ENCODE results near the gene DCTN5.

Gene DCTN5

DNA sequence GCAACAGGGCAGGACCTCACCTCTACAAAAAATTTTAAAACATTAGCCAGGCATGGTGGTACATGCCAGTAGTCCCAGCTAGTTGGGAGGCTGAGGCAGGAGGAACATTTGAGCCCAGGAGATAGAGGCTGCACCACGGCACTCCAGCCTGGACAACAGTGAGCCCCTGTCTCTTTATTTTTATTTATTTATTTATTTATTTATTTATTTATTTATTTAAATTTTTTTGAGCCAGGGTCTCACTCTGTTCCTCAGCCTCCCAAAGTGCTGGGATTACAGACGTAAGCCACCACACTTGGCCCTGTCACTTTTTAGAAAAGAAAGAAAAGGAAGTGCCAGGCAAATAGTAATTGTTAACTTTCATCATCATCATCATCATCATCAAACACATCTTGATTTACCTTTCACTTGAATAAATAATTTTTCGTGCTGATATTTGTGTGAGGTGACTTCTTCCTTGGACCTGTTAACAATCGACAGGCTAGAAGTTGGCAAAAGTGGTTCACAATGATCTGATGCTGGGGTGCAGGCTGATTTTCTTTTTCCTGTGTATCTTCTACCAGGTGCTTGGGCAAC lies 6.7 kb upstream of the DCTN5 start:
- TF ChIP-seq, protein P1, sequence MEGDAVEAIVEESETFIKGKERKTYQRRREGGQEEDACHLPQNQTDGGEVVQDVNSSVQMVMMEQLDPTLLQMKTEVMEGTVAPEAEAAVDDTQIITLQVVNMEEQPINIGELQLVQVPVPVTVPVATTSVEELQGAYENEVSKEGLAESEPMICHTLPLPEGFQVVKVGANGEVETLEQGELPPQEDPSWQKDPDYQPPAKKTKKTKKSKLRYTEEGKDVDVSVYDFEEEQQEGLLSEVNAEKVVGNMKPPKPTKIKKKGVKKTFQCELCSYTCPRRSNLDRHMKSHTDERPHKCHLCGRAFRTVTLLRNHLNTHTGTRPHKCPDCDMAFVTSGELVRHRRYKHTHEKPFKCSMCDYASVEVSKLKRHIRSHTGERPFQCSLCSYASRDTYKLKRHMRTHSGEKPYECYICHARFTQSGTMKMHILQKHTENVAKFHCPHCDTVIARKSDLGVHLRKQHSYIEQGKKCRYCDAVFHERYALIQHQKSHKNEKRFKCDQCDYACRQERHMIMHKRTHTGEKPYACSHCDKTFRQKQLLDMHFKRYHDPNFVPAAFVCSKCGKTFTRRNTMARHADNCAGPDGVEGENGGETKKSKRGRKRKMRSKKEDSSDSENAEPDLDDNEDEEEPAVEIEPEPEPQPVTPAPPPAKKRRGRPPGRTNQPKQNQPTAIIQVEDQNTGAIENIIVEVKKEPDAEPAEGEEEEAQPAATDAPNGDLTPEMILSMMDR (IDR thresholded peaks at IDR 0.05; ENCODE audit: low read depth, low read length), result no peak
- H3K4me3 ChIP-seq (ENCODE audit: low read depth, low read length), result no peak overlapping the region

DNA sequence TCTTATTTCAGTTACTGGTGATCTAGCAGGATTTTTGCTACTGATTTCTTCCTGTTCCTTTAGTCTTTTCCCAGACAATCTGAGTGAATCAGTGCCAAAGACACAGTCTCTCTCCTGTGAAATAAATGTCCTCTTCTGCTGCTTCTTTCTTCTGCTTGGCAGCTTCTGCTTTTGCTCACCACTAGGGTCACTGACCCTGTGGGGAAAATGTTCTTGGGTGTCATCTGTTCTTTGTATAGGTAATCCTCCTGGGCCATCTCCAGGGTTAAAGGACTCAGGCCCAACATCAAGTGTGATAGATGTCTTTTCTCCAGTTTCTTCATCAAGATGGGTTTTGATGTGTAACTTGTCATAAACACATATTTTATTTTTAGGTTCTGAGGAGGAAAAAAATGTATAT lies 5.3 kb upstream of the DCTN5 start:
- no peak overlapping the region for H3K4me3 ChIP-seq (ENCODE audit: low read depth, low read length)
- TF ChIP-seq, protein P1 (IDR thresholded peaks at IDR 0.05; ENCODE audit: low read depth, low read length), result no peak

DNA sequence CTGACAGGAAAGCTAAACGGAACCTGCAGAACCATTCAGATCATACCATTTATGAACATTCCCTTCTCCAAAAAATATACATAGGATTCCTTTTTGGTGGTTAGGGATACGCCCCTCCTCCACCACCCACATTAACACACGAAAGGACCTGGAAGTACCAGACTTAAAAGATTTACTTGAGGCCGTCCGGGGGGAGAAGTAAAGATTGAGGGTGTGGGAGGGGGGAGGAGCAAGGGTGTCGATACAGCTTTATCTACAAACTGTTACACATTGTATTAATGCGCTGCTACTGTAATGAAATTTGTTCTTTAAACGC lies 693 bp upstream of the DCTN5 start:
- H3K4me3 ChIP-seq (ENCODE audit: low read depth, low read length), result peak overlapping the region; percentile 99
- TF ChIP-seq, protein P1 (IDR thresholded peaks at IDR 0.05; ENCODE audit: low read depth, low read length), result no peak

DNA sequence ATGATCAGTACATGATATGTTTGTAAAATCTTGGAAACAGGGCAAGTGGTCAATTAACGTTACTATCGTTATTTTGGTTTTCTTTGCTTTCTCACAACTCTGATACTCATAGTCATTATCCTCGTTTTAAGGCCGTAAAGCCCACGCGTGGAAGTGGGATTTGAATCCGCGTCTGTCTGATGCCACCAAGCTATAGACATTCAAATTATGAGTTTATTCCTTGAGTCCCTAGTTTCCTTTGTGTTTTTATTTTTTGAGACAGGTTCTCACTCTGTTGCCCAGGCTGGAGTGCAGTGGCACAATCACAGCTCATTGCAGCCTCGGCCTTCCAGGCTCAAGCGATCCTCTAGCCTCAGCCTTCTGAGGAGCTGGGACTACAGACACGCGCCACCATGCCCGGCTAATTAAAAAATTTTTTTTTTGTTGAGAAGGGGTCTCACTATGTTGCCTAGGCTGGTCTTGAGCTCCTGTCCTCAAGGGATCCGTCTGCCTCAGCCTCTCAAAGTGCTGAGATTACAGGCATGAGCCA lies 1.0 kb downstream of the DCTN5 start:
- H3K4me3 ChIP-seq (ENCODE audit: low read depth, low read length), result peak overlapping the region; percentile 99

DNA sequence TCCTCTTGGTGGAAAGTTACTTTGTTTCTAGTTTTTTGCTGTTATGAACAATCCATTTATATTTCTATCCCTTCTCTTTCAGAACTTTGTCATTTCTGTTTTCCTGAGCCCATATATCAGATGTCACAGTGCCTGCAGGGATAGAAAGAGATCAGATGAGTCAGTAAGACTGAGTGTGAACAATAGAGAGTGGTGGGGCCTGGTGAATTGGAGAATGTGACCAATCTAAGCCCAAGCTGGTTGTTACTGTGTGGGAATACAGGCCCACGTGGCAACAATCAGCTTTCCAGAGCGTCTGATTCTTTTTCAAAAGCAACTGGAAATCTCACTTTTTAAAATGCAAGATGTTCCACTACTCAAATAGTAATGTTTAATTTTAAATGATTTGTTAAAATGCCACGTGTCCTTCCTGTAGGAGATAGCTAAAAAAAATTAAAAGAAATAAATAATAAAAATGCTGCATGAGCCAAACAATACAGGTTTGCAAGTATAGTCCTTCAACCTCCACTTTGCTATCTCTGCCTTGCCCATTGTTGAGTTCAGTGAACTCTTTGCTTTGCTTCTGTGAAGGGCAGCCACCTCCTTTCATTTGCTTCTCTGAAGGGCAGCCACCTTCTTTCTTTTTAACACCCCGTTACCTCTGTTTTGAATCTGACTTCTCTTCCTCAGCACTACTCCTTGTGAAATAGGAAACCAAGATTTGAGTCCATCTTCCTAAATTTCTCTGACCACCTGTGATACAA lies 9.6 kb downstream of the DCTN5 start:
- TF ChIP-seq, protein P1 (IDR thresholded peaks at IDR 0.05; ENCODE audit: low read depth, low read length), result no peak
- no peak overlapping the region for H3K4me3 ChIP-seq (ENCODE audit: low read depth, low read length)

More for the DNA sequence above, 1.0 kb downstream of the DCTN5 start:
- TF ChIP-seq, protein P1 (IDR thresholded peaks at IDR 0.05; ENCODE audit: low read depth, low read length), result no peak

DNA sequence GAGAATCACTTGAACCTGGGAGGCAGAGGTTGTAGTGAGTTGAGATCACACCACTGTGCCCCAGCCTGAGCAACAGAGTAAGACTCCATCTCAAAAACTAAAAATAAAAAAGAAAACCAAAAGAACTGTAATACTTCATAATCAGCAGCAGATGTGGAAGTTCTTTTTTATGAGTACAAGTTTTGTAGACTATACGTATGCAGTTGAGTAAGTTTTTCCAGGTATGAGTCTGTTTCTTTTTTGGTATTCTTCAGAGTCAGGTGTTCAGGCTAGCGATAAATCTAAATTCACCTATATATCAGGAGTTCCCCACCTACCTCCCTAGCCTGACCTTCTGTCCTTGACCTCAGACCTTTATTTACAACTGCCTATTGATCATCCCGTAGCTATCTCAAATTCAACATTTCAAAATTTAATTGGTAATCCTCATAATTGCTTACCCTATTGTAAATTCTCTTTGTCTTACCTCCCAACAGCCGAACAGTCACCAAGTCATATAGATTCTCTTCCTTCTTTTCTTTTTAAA lies 10.7 kb downstream of the DCTN5 start:
- TF ChIP-seq, protein P1 (IDR thresholded peaks at IDR 0.05; ENCODE audit: low read depth, low read length), result no peak
- H3K4me3 ChIP-seq (ENCODE audit: low read depth, low read length), result no peak overlapping the region

DNA sequence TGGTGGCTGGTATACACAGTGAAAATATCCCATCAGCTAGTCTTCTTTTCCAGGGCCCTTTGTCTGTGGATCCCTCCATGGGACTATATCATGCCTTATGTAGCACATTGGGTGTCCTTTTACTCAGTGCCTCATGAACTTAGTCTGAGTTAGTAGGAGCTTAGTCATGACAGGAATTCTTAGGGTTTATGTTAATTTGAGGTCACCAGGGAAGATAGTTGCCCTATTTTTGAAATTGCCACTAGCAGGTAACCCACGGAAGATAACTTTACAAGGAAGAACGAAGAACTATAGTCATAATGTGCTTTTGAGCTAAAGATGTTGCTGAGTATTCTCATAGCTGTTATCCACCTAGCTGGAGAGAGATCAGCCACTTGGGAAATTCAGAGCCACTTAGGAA lies 22.7 kb downstream of the DCTN5 start:
- TF ChIP-seq, protein P1 (IDR thresholded peaks at IDR 0.05; ENCODE audit: low read depth, low read length), result no peak
- no peak overlapping the region for H3K4me3 ChIP-seq (ENCODE audit: low read depth, low read length)
